ENCODE measurements around the gene TOMM70. TPM values are rescaled to one million over a fixed set of nuclear protein-coding genes. Genes with fewer than 3 reads are reported as not detected.

The TOMM70 gene
- total and polyA plus RNA-seq, 2 of the 4 experiments (the other 2 are of a cell fraction), result 24.6 to 35.1 TPM

DNA sequence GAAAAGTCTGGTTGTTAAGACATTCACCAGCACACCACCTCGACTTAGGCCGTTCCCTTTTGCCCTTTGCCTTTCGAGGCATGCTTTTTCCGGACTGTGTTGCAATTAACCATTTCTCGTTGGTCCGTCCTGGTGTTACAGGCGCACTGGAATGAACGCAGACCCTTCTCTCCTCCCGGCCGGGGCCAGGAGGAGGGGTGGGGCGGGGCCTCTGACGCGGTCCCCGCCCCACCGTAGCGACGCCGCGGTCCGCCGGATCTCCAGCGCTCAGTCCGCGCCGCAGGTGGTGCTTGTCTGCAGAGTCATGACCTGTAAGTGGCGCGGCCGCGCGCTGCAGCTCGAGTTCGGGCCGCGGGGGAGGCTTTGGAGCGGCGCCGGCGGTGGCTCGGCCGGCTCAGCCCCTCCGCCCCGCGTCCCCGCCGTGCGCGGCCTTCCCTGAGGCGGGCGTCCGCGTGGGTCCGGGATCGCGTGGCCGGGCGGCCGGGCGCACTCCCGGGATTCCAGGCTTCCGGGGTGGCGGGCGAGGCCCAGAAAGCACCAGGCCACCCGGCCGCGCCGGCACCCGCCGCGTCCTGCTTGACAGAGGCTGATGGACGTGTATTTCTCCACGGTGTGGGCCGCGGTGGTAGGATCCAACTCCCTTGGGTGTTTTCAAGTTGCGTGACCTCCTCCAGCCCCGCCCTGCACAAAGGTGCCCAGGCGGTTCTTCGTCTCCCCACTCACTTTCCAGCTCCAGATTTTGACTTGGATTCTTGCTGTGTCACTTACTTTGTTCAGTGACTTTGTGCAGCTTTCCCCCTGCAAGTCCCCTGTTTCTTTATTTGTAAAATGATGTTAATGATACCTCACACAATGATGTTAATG lies 66.2 kb downstream of the TOMM70 start, which contains the start of gene NIT2 (continued):
- TF ChIP-seq RCOR1 (IDR thresholded peaks at IDR 0.05; ENCODE audit: insufficient replicate concordance, low read length) (no peak), MAZ (IDR thresholded peaks at IDR 0.05; ENCODE audit: borderline replicate concordance, low read depth, low read length) (no peak)

DNA sequence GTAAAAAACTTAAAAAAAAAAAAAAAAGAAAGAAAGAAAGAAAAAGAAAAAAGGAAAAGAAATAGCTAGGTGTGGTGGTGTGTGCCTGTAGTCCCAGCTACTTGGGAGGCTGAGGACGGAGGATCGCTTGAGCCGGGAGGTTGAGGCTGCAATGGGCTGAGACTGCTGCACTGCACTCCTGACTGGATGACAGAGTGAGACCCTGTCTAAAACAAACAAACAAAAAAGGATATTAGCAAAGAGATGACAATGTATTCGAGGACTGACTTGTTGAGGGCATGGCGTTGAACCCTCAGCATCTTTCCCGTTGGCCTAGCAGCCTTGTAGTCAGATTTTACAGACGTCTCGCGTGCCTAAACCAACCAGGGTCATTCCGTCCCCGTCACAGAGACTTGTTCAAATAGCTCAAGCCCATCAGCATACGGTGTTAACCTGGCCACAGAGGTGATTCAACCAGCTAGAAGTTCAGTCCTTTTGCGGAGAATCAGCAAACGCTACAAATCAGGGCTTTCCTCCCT lies 66.9 kb downstream of the TOMM70 start:
- Histone ChIP-seq H2AK9ac (replicated peaks; ENCODE audit: low read depth, low read length, poor library complexity) (peak overlapping the region; percentile 97), H4K20me1 (ENCODE audit: insufficient read depth, low read length) (no peaks in the 10 kb centered on the region), H4K5ac (ENCODE audit: low read depth, low read length) (peak overlapping the region; percentile 85), H3K9me3 (ENCODE audit: control insufficient read depth, insufficient read depth, low read length) (no peaks in the 10 kb centered on the region), H2BK15ac (ENCODE audit: low read depth, low read length) (peak overlapping the region; percentile 69; the same call in 1 of the 3 replicates), H3K4me3 (ENCODE audit: insufficient read depth, low read depth, low read length) (peak overlapping the region; percentile 77), H3K56ac (ENCODE audit: extremely low read depth, insufficient read depth, low read length) (peak overlapping the region; percentile 75), H4K8ac (ENCODE audit: low read depth in 2 of 2, low read length in 2 of 2) (peak overlapping the region; percentile 75 to 96), H4K91ac (ENCODE audit: insufficient read depth, low read depth, low read length) (peak overlapping the region; percentile 64), H2BK5ac (ENCODE audit: low read depth, low read length, poor library complexity, severe bottlenecking) (peak overlapping the region; percentile 64), H3K27me3 (ENCODE audit: control insufficient read depth, insufficient read depth, low read length) (no peaks in the 10 kb centered on the region), H3K4me1 (ENCODE audit: control insufficient read depth, insufficient read depth, low read length) (peaks cover 6% of the 10 kb centered on the region), H3K4me2 (ENCODE audit: low read depth, low read length) (peak overlapping the region; percentile 98), H3K14ac (replicated peaks; ENCODE audit: low read depth, low read length) (peak overlapping the region; percentile 95), H2AFZ (replicated peaks; ENCODE audit: low read length, poor library complexity) (peak overlapping the region; percentile 100), H2BK120ac (ENCODE audit: low read depth, low read length) (peak overlapping the region; percentile 50), H3K23ac (ENCODE audit: low read depth, low read length) (peak overlapping the region; percentile 99), H3K27ac (ENCODE audit: insufficient read depth, low read length) (peak overlapping the region; percentile 43), H2BK20ac (ENCODE audit: low read depth, low read length) (peak overlapping the region; percentile 35), H3K4ac (ENCODE audit: low read depth, low read length) (peak overlapping the region; percentile 59), H3K9ac (ENCODE audit: low read depth, low read length) (peak overlapping the region; percentile 78), H3K79me1 (ENCODE audit: low read depth in 1 of 2, low read length in 2 of 2) (peaks cover 19 to 26% of the 10 kb centered on the region in 2 experiments), H2AK5ac (ENCODE audit: low read depth, low read length) (peak overlapping the region; percentile 63; the same call in 1 of the 2 replicates), H3K18ac (ENCODE audit: low read depth, low read length) (peak overlapping the region; percentile 50), H3K36me3 (ENCODE audit: control insufficient read depth, insufficient read depth, low read length) (peaks cover 3% of the 10 kb centered on the region), H3K9me1 (ENCODE audit: insufficient read depth, low read length) (peaks cover 10% of the 10 kb centered on the region)
- DNase-seq (no peak), ATAC-seq (ENCODE audit: low read depth) (no peak)
- BruUV-seq (replicated peaks), result no TSS peak
- intact Hi-C loops (cut with micrococcal nuclease), result no loop called here
- in situ Hi-C loops (cut with MboI; ENCODE audit: low sequenced_read_pairs), result no loop called here
- ChIA-PET POLR2A (ENCODE audit: unreplicated experiment) (interaction anchor here (0.5 kb wide), 1 partner anchor 855 kb away, joined by 3 read pairs; no protein-coding TSS in a partner anchor), CTCF (interaction anchor here (0.6 to 1.1 kb wide), 2 partner anchors 51 to 250 kb away, joined by 3 to 4 read pairs; no protein-coding TSS in a partner anchor)
- 67% methylated on average over 3 of the region's 14 CpGs; no CpG with 5 or more reads in 1 of the 2 experiments for WGBS, 2 experiments (ENCODE audit: extremely low coverage in 2 of 2, insufficient read length in 1 of 2)
- dilution Hi-C loops (cut with HindIII; ENCODE audit: low sequenced_read_pairs, unreplicated experiment), result no loop called here
- no peak for TF ChIP-seq POLR2A (IDR thresholded peaks at IDR 0.05; ENCODE audit: low read depth, low read length)
- TF ChIP-seq NFE2L2 (IDR thresholded peaks at IDR 0.05; ENCODE audit: low read depth, low read length), result no peak
- no peak for TF ChIP-seq RFX5 (IDR thresholded peaks at IDR 0.05; ENCODE audit: low read depth, low read length)
- TF ChIP-seq, protein P1, sequence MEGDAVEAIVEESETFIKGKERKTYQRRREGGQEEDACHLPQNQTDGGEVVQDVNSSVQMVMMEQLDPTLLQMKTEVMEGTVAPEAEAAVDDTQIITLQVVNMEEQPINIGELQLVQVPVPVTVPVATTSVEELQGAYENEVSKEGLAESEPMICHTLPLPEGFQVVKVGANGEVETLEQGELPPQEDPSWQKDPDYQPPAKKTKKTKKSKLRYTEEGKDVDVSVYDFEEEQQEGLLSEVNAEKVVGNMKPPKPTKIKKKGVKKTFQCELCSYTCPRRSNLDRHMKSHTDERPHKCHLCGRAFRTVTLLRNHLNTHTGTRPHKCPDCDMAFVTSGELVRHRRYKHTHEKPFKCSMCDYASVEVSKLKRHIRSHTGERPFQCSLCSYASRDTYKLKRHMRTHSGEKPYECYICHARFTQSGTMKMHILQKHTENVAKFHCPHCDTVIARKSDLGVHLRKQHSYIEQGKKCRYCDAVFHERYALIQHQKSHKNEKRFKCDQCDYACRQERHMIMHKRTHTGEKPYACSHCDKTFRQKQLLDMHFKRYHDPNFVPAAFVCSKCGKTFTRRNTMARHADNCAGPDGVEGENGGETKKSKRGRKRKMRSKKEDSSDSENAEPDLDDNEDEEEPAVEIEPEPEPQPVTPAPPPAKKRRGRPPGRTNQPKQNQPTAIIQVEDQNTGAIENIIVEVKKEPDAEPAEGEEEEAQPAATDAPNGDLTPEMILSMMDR (conservative IDR thresholded peaks at IDR 0.05; ENCODE audit: low read depth, low read length), result no peak
- TF ChIP-seq CEBPB (IDR thresholded peaks at IDR 0.05; ENCODE audit: low read depth, low read length), result no peak
- no peak for TF ChIP-seq BHLHE40 (IDR thresholded peaks at IDR 0.05; ENCODE audit: low read depth, low read length)
- no peak for TF ChIP-seq CHD1 (IDR thresholded peaks at IDR 0.05; ENCODE audit: low read depth, low read length)
- TF ChIP-seq FOS (IDR thresholded peaks at IDR 0.05; ENCODE audit: low read depth, low read length), result no peak
- TF ChIP-seq, protein P2, sequence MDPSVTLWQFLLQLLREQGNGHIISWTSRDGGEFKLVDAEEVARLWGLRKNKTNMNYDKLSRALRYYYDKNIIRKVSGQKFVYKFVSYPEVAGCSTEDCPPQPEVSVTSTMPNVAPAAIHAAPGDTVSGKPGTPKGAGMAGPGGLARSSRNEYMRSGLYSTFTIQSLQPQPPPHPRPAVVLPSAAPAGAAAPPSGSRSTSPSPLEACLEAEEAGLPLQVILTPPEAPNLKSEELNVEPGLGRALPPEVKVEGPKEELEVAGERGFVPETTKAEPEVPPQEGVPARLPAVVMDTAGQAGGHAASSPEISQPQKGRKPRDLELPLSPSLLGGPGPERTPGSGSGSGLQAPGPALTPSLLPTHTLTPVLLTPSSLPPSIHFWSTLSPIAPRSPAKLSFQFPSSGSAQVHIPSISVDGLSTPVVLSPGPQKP (IDR thresholded peaks at IDR 0.05; ENCODE audit: borderline replicate concordance, low read depth, low read length), result no peak
- no peak for TF ChIP-seq SMC3 (IDR thresholded peaks at IDR 0.05; ENCODE audit: low read depth, low read length)
- TF ChIP-seq RAD21 (IDR thresholded peaks at IDR 0.05; ENCODE audit: low read length), result no peak

Data from IMR-90 (cell line).